CD4-positive, alpha-beta memory T cell (primary cell): ENCODE data around the gene MICAL3. TPM values are rescaled to one million over a fixed set of nuclear protein-coding genes. Genes with fewer than 3 reads are reported as not detected.

Source experiments
- CTCF ChIA-PET: fragments of 350-600 bp; sonication (Branson Sonifier 250); formaldehyde crosslinking; loops from one replicate; lab custom pipeline; 2021; ENCODE audit warnings: inconsistent platforms; ENCODE audit not compliant: partially characterized antibody; lab: Charles Lee
- POLR2A ChIA-PET: fragments of 350-600 bp; sonication (Branson Sonifier 250); formaldehyde crosslinking; loops from one replicate; lab custom pipeline; 2021; ENCODE audit not compliant: partially characterized antibody; lab: Charles Lee
- DNase-seq, 5 donors: peaks; one replicate each; pipeline versions ENCODE4 v3.0.0 to v3.0.0-alpha.2; 2020 to 2022; ENCODE audit warnings: mixed read lengths in 1 of 5
- H3K27ac ChIP-seq: one replicate; pipeline ENCODE4 v1.7.0; 2013; ENCODE audit warnings: low read depth, low read length
- H3K27me3 ChIP-seq: 2 replicates; pipeline ENCODE4 v1.7.0; 2013; ENCODE audit warnings: mild to moderate bottlenecking, low read length, moderate library complexity; ENCODE audit not compliant: insufficient read depth
- H3K36me3 ChIP-seq: 2 replicates; pipeline ENCODE4 v1.7.0; 2013; ENCODE audit warnings: mild to moderate bottlenecking, low read length, moderate library complexity; ENCODE audit not compliant: insufficient read depth
- H3K4me1 ChIP-seq: 2 replicates; pipeline ENCODE4 v1.7.0; 2013; ENCODE audit warnings: mild to moderate bottlenecking, low read length, moderate library complexity; ENCODE audit not compliant: insufficient read depth
- H3K4me3 ChIP-seq, 2 donors: one replicate each; pipeline ENCODE4 v1.7.0; 2013; ENCODE audit warnings: low read length in 2 of 2, mild to moderate bottlenecking in 1 of 2
- H3K9me3 ChIP-seq, 2 donors: one replicate each; pipeline ENCODE4 v1.7.0; 2013; ENCODE audit warnings: low read length in 2 of 2, control low read depth in 1 of 2; ENCODE audit not compliant: control insufficient read depth in 1 of 2
- H3K27ac Mint-ChIP-seq, 7 donors: one replicate each; pipeline ENCODE4 v1.8.0; 2020 to 2021; ENCODE audit warnings: mixed read lengths in 7 of 7, mild to moderate bottlenecking in 6 of 7, inconsistent platforms in 3 of 7, moderate library complexity in 3 of 7
- H3K27me3 Mint-ChIP-seq, 2 donors: one replicate each; pipeline ENCODE4 v1.8.0; 2020 to 2021; ENCODE audit warnings: mixed read lengths in 2 of 2
- H3K36me3 Mint-ChIP-seq, 2 donors: one replicate each; pipeline ENCODE4 v1.8.0; 2020 to 2021; ENCODE audit warnings: mixed read lengths in 2 of 2, inconsistent platforms in 1 of 2, mild to moderate bottlenecking in 1 of 2
- H3K4me1 Mint-ChIP-seq, 4 donors: one replicate each; pipeline ENCODE4 v1.8.0; 2020 to 2021; ENCODE audit warnings: mixed read lengths in 4 of 4, mild to moderate bottlenecking in 1 of 4
- H3K4me3 Mint-ChIP-seq, 8 donors: one replicate each; pipeline ENCODE4 v1.8.0; 2020 to 2021; ENCODE audit warnings: mixed read lengths in 8 of 8, mild to moderate bottlenecking in 7 of 8, moderate library complexity in 6 of 8, inconsistent platforms in 3 of 8
- H3K9me3 Mint-ChIP-seq, 8 donors: one replicate each; pipeline ENCODE4 v1.8.0; 2020 to 2021; ENCODE audit warnings: mixed read lengths in 8 of 8, mild to moderate bottlenecking in 5 of 8, inconsistent platforms in 3 of 8, moderate library complexity in 1 of 8
- intact Hi-C: fragments of 100-400 bp; cut with micrococcal nuclease; formaldehyde crosslinking; loops from one replicate; pipeline ENCODE4 v1.15.1; 2023
- polyA plus RNA-seq, 2 donors: library from polyadenylated mRNA; unstranded; fragments of 300-500 nt; fragmentation: Illumina TruSeq; gene quantifications; one replicate each; pipeline ENCODE4 v1.2.3, GENCODE V29; 2021
- total RNA-seq, 2 experiments: library from RNA; stranded (reverse); gene quantifications; one replicate each; pipeline ENCODE4 v1.2.3, GENCODE V29; 2021

The MICAL3 gene
- total and polyA plus RNA-seq, 4 experiments from 2014 or later = 0.97 to 28.9 (median 14.4) TPM

DNA sequence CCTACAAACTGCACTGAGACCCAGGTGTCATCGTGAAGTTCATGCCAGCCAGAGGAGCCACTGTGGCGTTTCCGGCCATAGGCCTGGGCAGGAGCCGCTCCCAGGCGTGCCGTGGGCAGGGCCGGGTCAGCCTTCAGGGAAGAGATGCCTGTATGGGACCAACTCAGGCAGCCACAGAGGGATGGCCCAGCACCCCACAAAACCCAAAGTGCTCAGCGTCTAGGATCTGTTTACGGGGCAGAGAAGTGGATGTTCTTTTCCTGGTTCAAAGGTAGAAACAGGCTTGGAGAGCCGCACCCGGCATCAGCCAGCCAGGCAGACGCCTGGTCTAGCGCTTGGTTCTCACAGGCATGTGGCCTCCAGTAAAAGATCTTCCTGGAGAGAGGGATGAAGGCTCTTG lies 241.7 kb downstream of the MICAL3 start:
- POLR2A ChIA-PET = interaction anchor here (1.0 to 1.6 kb wide), 2 partner anchors 9 to 15 kb away, joined by 3 to 6 read pairs; no protein-coding TSS in a partner anchor
- Mint-ChIP-seq H3K9me3 (no peaks in the 10 kb centered on the region), H3K27me3 (no peaks in the 10 kb centered on the region), H3K4me1 (peaks cover 27 to 56% (median 36%) of the 10 kb centered on the region in 4 donors), H3K4me3 (no peak overlapping the region), H3K27ac (peak overlapping the region in 3 of 7 donors; percentile 16 to 57 (median 42)), H3K36me3 (peaks cover 0 to 4% of the 10 kb centered on the region in 2 donors)
- intact Hi-C loops = no loop called here
- no peaks in the 10 kb centered on the region for H3K9me3 ChIP-seq
- CTCF ChIA-PET = interaction anchor here (1.6 to 9.8 kb wide), 4 partner anchors 10 to 40 kb away, joined by 6 to 240 read pairs (median 36); partner anchors contain the start of gene BID
- no peak overlapping the region for H3K27ac ChIP-seq
- H3K27me3 ChIP-seq = no peaks in the 10 kb centered on the region
- H3K4me3 ChIP-seq = no peak overlapping the region
- no peaks in the 10 kb centered on the region for H3K36me3 ChIP-seq
- DNase-seq = no peak
- H3K4me1 ChIP-seq = peaks cover 55% of the 10 kb centered on the region

DNA sequence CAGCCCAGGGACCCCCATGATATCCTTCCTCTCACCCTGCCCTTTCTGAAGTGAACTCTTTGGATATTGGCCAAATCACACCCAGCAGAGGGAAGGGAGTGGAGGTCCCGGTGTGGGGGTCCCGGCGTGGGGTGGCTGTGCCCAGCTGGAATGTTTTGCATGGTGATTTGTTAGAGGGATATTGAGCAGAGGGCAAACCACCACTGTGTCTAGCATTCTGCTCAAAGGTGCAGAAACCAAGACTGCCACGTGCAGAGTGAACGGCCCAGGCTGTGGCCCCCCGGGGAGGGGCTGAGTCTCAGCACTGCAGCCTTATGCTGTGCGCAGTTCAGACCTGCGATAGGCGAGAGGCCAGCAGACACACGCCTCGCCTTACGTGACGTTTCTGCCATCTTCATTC lies 242.2 kb downstream of the MICAL3 start:
- POLR2A ChIA-PET = interaction anchor here (1.4 to 1.6 kb wide), 2 partner anchors 9 to 14 kb away, joined by 5 to 6 read pairs; no protein-coding TSS in a partner anchor
- Histone ChIP-seq H3K27ac (no peak overlapping the region), H3K4me3 (no peak overlapping the region), H3K4me1 (peaks cover 55% of the 10 kb centered on the region), H3K9me3 (no peaks in the 10 kb centered on the region), H3K36me3 (no peaks in the 10 kb centered on the region), H3K27me3 (no peaks in the 10 kb centered on the region)
- Mint-ChIP-seq H3K9me3 (no peaks in the 10 kb centered on the region), H3K4me3 (no peak overlapping the region), H3K27ac (peak overlapping the region in 2 of 7 donors; percentile 16 to 91), H3K27me3 (no peaks in the 10 kb centered on the region), H3K36me3 (peaks cover 0 to 8% of the 10 kb centered on the region in 2 donors), H3K4me1 (peaks cover 28 to 61% (median 39%) of the 10 kb centered on the region in 4 donors)
- no peak for DNase-seq
- intact Hi-C loops = no loop called here
- CTCF ChIA-PET = interaction anchor here (1.5 to 3.5 kb wide), 3 partner anchors 9 to 40 kb away, joined by 5 to 31 read pairs (median 6); no protein-coding TSS in a partner anchor

DNA sequence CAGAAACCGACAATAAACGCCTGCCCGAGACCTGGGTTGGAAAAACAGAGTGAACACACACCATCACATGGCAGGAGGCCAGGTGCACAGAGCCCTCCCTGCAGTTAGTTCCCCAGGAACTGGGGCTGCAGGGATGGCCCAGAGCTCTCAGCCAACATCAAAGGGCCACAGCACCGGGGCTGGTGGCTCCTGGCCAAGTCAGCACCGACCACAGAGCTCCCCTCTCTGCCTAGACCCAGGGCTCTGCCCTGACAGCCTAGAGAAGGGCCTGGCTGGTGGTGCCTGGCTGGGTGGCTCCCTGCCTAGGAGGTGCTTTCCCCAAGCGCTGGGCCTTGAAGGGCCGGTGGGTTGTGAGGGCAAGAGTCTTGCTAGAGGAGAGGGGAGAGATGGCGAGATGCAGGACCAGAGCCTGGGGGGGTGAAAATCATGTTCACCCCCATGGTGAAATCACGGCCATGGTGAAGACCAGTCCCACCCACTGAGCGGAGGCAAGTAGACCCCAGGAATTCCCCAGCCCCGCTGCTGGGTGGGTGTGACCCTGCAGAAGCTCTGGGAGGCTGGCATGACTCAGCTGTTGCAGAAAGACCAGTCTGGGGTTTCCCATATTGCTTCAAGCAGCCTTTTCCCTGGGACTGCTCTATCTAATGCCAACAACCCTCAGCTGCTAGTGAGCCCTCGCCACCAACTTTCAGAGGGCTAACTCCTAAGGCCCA lies 242.9 kb downstream of the MICAL3 start:
- Histone ChIP-seq H3K4me1 (peaks cover 55% of the 10 kb centered on the region), H3K27ac (peak overlapping the region; percentile 39), H3K36me3 (no peaks in the 10 kb centered on the region), H3K27me3 (no peaks in the 10 kb centered on the region), H3K9me3 (no peaks in the 10 kb centered on the region), H3K4me3 (no peak overlapping the region)
- Mint-ChIP-seq H3K4me3 (peak overlapping the region in 7 of 8 donors; percentile 6 to 62 (median 27)), H3K9me3 (no peaks in the 10 kb centered on the region), H3K4me1 (peaks cover 31 to 65% (median 43%) of the 10 kb centered on the region in 4 donors), H3K27me3 (no peaks in the 10 kb centered on the region), H3K27ac (peak overlapping the region; percentile 68 to 96 (median 89)), H3K36me3 (peaks cover 0 to 11% of the 10 kb centered on the region in 2 donors)
- POLR2A ChIA-PET = interaction anchor here (1.0 to 3.8 kb wide), 5 partner anchors 8 to 16 kb away, joined by 3 to 13 read pairs (median 5); no protein-coding TSS in a partner anchor
- DNase-seq = peak; percentile 34 to 86 (median 36)
- CTCF ChIA-PET = interaction anchor here (0.8 to 3.5 kb wide), 4 partner anchors 8 to 39 kb away, joined by 4 to 31 read pairs (median 6); no protein-coding TSS in a partner anchor
- intact Hi-C loops = loop anchor here (1.0 kb wide), 1 partner anchor 39 kb away; no protein-coding TSS in a partner anchor

DNA sequence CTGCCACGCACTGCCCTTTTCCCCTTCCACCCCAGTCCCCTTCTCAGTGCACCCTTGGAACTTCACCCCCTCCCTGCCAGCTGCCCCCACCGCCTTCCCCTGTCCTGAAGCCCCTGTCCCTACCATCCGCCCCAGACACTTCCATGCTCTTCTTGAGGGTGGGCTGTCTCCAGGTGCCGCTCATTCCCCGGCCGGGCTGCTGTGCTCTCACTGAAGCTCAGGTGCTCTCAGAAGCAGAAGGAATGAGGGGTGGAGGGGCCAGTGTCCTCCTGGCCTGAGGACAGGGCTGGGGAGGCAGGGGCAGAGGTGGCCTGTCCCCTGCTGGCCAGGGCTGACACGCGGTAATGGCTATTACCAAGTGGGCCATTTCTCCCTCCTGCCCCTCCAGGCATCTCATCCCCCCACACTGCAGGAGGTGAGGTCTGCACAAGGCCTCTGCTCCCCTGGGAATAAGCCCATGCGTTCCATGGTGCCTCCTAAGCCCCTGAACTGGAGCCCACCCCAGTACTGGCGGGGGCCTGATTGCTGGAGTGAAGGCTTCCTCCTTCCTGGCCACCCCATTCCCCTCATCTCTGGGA lies 243.5 kb downstream of the MICAL3 start:
- Histone ChIP-seq H3K4me1 (peaks cover 61% of the 10 kb centered on the region), H3K4me3 (no peak overlapping the region), H3K27ac (peak overlapping the region; percentile 39), H3K9me3 (no peaks in the 10 kb centered on the region), H3K36me3 (no peaks in the 10 kb centered on the region), H3K27me3 (no peaks in the 10 kb centered on the region)
- Mint-ChIP-seq H3K27ac (peak overlapping the region in 6 of 7 donors; percentile 29 to 98 (median 86)), H3K4me3 (peak overlapping the region in 6 of 8 donors; percentile 7 to 62 (median 38)), H3K27me3 (no peaks in the 10 kb centered on the region), H3K36me3 (peaks cover 0 to 11% of the 10 kb centered on the region in 2 donors), H3K9me3 (no peaks in the 10 kb centered on the region), H3K4me1 (peaks cover 35 to 70% (median 49%) of the 10 kb centered on the region in 4 donors)
- no peak for DNase-seq
- intact Hi-C loops = loop anchor here (1.0 kb wide), 1 partner anchor 39 kb away; no protein-coding TSS in a partner anchor
- CTCF ChIA-PET = interaction anchor here (0.8 to 3.5 kb wide), 4 partner anchors 8 to 38 kb away, joined by 4 to 31 read pairs (median 6); no protein-coding TSS in a partner anchor
- POLR2A ChIA-PET = interaction anchor here (1.0 to 4.4 kb wide), 6 partner anchors 8 to 39 kb away, joined by 3 to 20 read pairs (median 6); no protein-coding TSS in a partner anchor

DNA sequence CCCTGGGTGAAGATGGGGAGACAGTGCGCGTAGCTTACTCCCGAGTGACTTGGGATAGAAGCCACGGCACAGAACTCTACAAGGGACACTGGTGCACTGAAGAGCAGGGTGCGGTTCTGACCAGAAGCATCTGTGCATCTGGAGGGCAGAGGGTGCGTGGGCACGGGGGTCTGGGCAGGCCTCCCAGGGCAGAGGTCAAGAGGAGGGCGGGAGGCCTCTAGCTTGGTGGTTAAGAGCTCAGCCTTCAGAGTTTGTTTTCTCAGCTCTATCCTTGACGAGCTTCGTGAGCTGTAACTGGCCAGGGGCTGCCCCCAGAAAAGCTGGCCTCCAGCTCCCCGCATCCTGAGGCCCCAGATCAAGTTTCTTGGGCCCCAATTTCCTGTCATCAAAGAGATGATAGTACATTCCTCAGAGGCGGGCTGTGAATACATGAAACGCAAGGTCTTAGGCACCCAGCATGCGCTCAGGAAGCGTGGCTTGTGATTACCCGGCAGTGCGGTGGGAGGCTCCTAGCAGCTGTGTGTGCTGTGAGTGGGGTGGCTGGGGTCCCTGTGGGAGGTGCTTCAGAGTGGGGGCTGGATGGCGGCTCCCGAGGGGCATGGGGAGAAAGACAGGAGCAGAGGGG lies 244.1 kb downstream of the MICAL3 start:
- ChIA-PET POLR2A (interaction anchor here (0.6 to 4.4 kb wide), 4 partner anchors 8 to 38 kb away, joined by 3 to 20 read pairs (median 8); no protein-coding TSS in a partner anchor), CTCF (interaction anchor here (0.8 to 3.5 kb wide), 4 partner anchors 9 to 38 kb away, joined by 3 to 31 read pairs (median 4); no protein-coding TSS in a partner anchor)
- Mint-ChIP-seq H3K27me3 (no peaks in the 10 kb centered on the region), H3K27ac (peak overlapping the region; percentile 68 to 98 (median 79)), H3K36me3 (peaks cover 0 to 11% of the 10 kb centered on the region in 2 donors), H3K4me1 (peaks cover 41 to 76% (median 55%) of the 10 kb centered on the region in 4 donors), H3K4me3 (peak overlapping the region in 5 of 8 donors; percentile 11 to 80 (median 58)), H3K9me3 (no peaks in the 10 kb centered on the region)
- intact Hi-C loops = no loop called here
- Histone ChIP-seq H3K36me3 (no peaks in the 10 kb centered on the region), H3K4me1 (peaks cover 67% of the 10 kb centered on the region), H3K27me3 (no peaks in the 10 kb centered on the region), H3K9me3 (no peaks in the 10 kb centered on the region), H3K27ac (no peak overlapping the region), H3K4me3 (no peak overlapping the region)
- peak in 1 of 5 donors; percentile 12 for DNase-seq

DNA sequence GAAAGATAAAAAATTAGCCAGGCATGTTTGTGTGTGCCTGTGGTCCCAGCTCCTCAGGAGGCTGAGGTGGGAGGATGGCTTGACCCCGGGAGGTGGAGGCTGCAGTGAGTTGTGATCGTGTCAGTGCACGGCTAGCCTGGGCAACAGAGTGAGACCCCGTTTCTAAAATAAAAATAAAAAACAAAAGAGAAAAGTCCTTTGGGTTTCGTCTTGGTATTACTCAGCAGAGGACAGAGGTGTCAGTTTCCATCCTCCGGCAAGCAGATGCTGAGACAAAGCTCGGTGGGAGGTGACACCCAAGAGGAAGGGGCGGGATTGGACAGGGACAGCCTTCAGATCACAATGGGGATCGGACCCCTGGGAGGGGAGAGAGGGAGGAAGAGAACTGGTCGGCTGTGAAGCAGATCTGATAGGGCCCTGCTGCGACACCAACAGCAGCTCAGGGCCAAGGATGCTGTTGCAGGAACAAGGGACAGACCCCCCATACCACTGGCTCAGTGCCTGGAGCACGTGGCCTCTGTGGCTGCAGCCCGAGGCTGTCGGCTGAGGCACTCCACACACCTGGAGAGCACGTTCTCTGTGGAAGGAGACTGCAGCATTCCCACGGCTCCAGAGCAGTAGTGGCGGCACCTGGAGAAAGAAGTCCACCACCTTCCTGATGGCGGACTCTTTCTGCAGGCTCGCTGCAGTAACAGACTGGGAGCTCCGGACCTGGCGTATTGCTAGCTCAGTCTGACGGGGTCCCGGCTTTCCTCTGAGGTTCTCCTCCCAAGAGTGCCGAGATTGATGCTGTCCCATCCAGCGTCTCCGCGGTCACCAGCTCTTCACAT lies 244.9 kb downstream of the MICAL3 start:
- Histone ChIP-seq H3K9me3 (no peaks in the 10 kb centered on the region), H3K27me3 (no peaks in the 10 kb centered on the region), H3K27ac (no peak overlapping the region), H3K36me3 (no peaks in the 10 kb centered on the region), H3K4me1 (peaks cover 75% of the 10 kb centered on the region), H3K4me3 (no peak overlapping the region)
- H3K9me3 Mint-ChIP-seq = no peaks in the 10 kb centered on the region
- ChIA-PET CTCF (interaction anchor here (0.8 to 3.5 kb wide), 5 partner anchors 9 to 37 kb away, joined by 3 to 31 read pairs (median 4); no protein-coding TSS in a partner anchor), POLR2A (interaction anchor here (0.6 to 4.4 kb wide), 4 partner anchors 10 to 297 kb away, joined by 3 to 20 read pairs (median 8); no protein-coding TSS in a partner anchor)
- intact Hi-C loops = loop anchor here (5.0 kb wide), 1 partner anchor 142 kb away; the partner anchor contains the start of gene BCL2L13
- DNase-seq = no peak
- H3K27ac Mint-ChIP-seq = peak overlapping the region; percentile 57 to 98 (median 77)
- peaks cover 0 to 11% of the 10 kb centered on the region in 2 donors for H3K36me3 Mint-ChIP-seq
- H3K4me1 Mint-ChIP-seq = peaks cover 43 to 83% (median 60%) of the 10 kb centered on the region in 4 donors
- H3K27me3 Mint-ChIP-seq = no peaks in the 10 kb centered on the region
- peak overlapping the region in 7 of 8 donors; percentile 51 to 99 (median 80) for H3K4me3 Mint-ChIP-seq
